Fibroblast of pulmonary artery (primary cell): ENCODE data around the gene HPRT1.
A peak's percentile ranks its signal among the peaks of the same experiment; 100 is the strongest.

Experiments used
- DNase-seq: peaks from one replicate; pipeline ENCODE4 v3.0.0-alpha.2; 2010; ENCODE audit warnings: low read depth
- H3K4me3 ChIP-seq: replicated peaks from 2 replicates; pipeline ENCODE4 v1.5.1; 2011; ENCODE audit warnings: low read depth, mild to moderate bottlenecking, control low read depth, low read length, moderate library complexity
- CTCF ChIP-seq: IDR thresholded peaks from 2 replicates; pipeline ENCODE4 v1.5.1; 2011; ENCODE audit warnings: mild to moderate bottlenecking, control low read depth, low read length, inconsistent platforms; ENCODE audit errors: missing control alignments

HPRT1 gene

GRCh38 chrX:134544513-134545151, 84.7 kb downstream of the HPRT1 start:
- DNase-seq, result no peak
- no peak overlapping the region for H3K4me3 ChIP-seq
- TF ChIP-seq CTCF, result no peak

- TF ChIP-seq CTCF, result no peak
- H3K4me3 ChIP-seq, result peak overlapping the region; percentile 80
These were observed 85.5 kb downstream of the HPRT1 start for GRCh38 chrX:134545510-134545909.

GRCh38 chrX:134546187-134546586, 86.2 kb downstream of the HPRT1 start:
- no peak for DNase-seq
- TF ChIP-seq CTCF, result no peak
- peak overlapping the region; percentile 80 for H3K4me3 ChIP-seq

More at GRCh38 chrX:134545510-134545909, 85.5 kb downstream of the HPRT1 start:
- no peak for DNase-seq

GRCh38 chrX:134547047-134547679, 87.2 kb downstream of the HPRT1 start:
- no peak for TF ChIP-seq CTCF
- peak overlapping the region; percentile 80 for H3K4me3 ChIP-seq
- DNase-seq, result peak; percentile 53

GRCh38 chrX:134548257-134549201, 88.6 kb downstream of the HPRT1 start:
- H3K4me3 ChIP-seq, result peak overlapping the region; percentile 80
- no peak for TF ChIP-seq CTCF
- DNase-seq, result no peak
